HG03442 (cell line): ENCODE measurements around the gene RAD51B.

ENCODE experiments used
- ATAC-seq: cut with Tn5 transposase; IDR thresholded peaks from one replicate; pipeline ENCODE4 v1.9.1; 2021; ENCODE audit warnings: mild to moderate bottlenecking, moderate library complexity; ENCODE audit not compliant: unreplicated experiment

The RAD51B gene

GRCh38 chr14:68718023-68718990, 898.7 kb downstream of the RAD51B start:
- no peak for ATAC-seq

- ATAC-seq: no peak
Observed at GRCh38 chr14:68719634-68720384, 900.2 kb downstream of the RAD51B start.

GRCh38 chr14:68722186-68722585, 902.6 kb downstream of the RAD51B start:
- ATAC-seq: no peak

- no peak for ATAC-seq
Observed at GRCh38 chr14:68722968-68723566, 903.5 kb downstream of the RAD51B start.

GRCh38 chr14:68723808-68724268, 904.3 kb downstream of the RAD51B start:
- no peak for ATAC-seq

- no peak for ATAC-seq
Observed at GRCh38 chr14:68724914-68725313, 905.3 kb downstream of the RAD51B start.

- no peak for ATAC-seq
Observed at GRCh38 chr14:68726093-68726695, 906.6 kb downstream of the RAD51B start.

- no peak for ATAC-seq
Observed at GRCh38 chr14:68727315-68728047, 907.9 kb downstream of the RAD51B start.

- ATAC-seq: no peak
Observed at GRCh38 chr14:68728342-68729106, 908.9 kb downstream of the RAD51B start.

GRCh38 chr14:68729556-68729955, 910.0 kb downstream of the RAD51B start:
- no peak for ATAC-seq

GRCh38 chr14:68730348-68730747, 910.8 kb downstream of the RAD51B start:
- ATAC-seq: no peak

GRCh38 chr14:68730811-68731425, 911.3 kb downstream of the RAD51B start:
- no peak for ATAC-seq

GRCh38 chr14:68733086-68733914, 913.7 kb downstream of the RAD51B start:
- ATAC-seq: no peak

- ATAC-seq: peak; percentile 39
Observed at GRCh38 chr14:68734231-68734732, 914.7 kb downstream of the RAD51B start.

GRCh38 chr14:68735856-68736255, 916.3 kb downstream of the RAD51B start:
- no peak for ATAC-seq

GRCh38 chr14:68736471-68736871, 916.9 kb downstream of the RAD51B start:
- no peak for ATAC-seq

- ATAC-seq: no peak
Observed at GRCh38 chr14:68737086-68737485, 917.5 kb downstream of the RAD51B start.

GRCh38 chr14:68738559-68738958, 919.0 kb downstream of the RAD51B start:
- no peak for ATAC-seq
